ENCODE measurements around the gene MPST.

MPST gene

DNA sequence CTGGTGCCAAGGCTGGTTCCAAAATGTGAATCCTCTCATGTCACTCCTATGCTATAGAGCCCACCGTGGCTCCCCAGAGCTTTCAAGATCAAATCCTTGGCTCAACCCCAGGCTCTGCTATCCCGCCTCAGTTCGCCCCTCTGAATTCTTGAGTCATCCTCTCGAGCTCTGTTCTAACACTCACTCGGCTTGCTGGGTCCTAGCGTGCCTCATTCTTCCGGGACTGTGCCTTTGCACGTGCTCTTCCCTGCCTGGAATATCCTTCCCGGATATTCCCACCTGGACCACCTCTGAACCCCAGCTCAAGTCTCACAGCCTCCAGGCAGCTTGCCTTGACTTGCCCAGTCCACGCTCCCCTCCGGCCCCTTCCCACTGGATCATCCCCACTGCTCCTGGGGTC is 45.0 kb downstream of the MPST start:
- H3K27ac ChIP-seq = no peak overlapping the region
- TF ChIP-seq ZFX (IDR thresholded peaks at IDR 0.05) = no peak
- TF ChIP-seq, protein P1, sequence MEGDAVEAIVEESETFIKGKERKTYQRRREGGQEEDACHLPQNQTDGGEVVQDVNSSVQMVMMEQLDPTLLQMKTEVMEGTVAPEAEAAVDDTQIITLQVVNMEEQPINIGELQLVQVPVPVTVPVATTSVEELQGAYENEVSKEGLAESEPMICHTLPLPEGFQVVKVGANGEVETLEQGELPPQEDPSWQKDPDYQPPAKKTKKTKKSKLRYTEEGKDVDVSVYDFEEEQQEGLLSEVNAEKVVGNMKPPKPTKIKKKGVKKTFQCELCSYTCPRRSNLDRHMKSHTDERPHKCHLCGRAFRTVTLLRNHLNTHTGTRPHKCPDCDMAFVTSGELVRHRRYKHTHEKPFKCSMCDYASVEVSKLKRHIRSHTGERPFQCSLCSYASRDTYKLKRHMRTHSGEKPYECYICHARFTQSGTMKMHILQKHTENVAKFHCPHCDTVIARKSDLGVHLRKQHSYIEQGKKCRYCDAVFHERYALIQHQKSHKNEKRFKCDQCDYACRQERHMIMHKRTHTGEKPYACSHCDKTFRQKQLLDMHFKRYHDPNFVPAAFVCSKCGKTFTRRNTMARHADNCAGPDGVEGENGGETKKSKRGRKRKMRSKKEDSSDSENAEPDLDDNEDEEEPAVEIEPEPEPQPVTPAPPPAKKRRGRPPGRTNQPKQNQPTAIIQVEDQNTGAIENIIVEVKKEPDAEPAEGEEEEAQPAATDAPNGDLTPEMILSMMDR (conservative IDR thresholded peaks at IDR 0.05) = no peak

DNA sequence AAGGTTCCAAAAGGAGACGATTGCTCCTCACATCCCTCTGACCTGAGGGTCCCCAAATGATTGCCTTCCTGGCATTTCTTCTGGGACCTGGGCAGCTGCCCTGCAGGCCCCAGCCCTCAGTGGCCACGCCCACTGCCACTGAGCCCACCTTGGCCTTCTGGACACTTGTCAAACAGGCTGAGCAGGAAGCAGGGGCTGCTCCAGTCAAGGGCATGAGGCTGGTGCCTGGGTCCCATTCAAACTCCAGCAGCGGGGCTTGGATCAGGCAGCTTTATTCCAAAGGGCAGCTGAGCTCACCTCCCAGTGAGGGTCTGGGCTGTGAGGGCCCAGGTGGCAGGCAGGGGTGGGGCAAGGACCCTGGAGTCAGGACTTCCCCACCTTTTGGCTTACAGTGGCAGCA is 45.6 kb downstream of the MPST start:
- no peak overlapping the region for H3K27ac ChIP-seq
- TF ChIP-seq ZFX (IDR thresholded peaks at IDR 0.05) = no peak
- TF ChIP-seq, protein P1 (conservative IDR thresholded peaks at IDR 0.05) = no peak

DNA sequence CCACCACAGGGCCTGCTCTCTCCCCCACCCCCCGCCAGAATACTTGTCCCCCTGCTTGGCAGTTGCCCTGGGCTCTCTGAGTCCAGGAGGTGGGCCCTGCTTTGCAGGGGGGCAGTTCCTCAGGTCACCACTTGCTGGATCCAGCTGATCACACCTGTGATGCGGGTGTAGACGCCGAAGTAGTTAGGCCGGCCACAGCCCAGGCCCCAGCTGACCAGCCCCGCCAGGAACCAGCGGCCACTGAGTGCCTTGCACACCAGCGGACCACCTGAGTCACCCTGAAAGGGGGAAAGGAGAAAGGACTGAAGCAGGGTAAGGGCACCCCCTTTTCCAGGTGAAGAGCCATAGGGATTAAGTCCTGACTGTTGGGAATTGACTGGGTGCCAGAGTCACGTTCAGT is 46.4 kb downstream of the MPST start:
- no peak overlapping the region for H3K27ac ChIP-seq
- TF ChIP-seq, protein P1 (conservative IDR thresholded peaks at IDR 0.05) = no peak
- TF ChIP-seq ZFX (IDR thresholded peaks at IDR 0.05) = no peak

DNA sequence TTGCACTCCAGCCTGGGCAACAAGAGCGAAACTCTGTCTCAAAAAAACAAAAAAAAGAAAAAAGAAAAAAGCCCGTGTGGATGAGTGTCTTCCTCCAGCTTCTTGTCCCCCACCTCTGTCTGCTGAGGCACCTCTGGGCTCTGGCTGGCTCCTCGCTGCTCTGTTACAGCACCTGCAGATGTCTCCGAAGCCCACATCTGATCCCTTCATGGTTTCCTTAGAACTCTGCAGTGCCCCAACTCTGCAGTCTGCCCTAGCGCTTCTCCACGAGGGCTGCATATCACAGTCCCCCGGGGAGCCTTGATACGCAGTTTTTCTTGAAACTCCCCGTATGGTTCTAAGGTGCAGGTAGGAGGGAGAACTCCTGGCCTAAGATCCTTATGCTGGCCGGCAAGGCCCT is 47.9 kb downstream of the MPST start:
- TF ChIP-seq, protein P1 (conservative IDR thresholded peaks at IDR 0.05) = no peak
- no peak for TF ChIP-seq ZFX (IDR thresholded peaks at IDR 0.05)
- H3K27ac ChIP-seq = no peak overlapping the region

DNA sequence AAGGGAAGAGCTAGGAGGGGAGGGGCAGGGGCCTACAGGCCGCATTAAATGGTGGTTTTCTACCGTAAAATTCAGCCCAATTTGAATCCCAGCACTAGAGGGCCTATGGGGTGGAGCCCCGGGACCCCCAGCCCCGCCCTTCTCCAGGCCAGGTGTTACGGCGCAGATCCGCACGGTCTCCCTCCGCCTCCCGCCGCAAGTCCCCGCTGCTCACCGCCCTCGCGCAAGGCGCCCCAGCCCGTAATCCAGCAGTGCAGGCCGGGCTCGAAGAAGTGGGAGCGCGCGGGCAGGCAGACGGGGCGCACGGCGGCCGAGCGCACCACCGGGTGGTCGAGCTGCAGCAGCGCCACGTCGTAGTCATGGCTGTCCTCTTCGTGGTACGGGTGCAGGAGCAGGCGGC is 49.3 kb downstream of the MPST start:
- H3K27ac ChIP-seq = no peak overlapping the region
- TF ChIP-seq, protein P1 (conservative IDR thresholded peaks at IDR 0.05) = no peak
- no peak for TF ChIP-seq ZFX (IDR thresholded peaks at IDR 0.05)

DNA sequence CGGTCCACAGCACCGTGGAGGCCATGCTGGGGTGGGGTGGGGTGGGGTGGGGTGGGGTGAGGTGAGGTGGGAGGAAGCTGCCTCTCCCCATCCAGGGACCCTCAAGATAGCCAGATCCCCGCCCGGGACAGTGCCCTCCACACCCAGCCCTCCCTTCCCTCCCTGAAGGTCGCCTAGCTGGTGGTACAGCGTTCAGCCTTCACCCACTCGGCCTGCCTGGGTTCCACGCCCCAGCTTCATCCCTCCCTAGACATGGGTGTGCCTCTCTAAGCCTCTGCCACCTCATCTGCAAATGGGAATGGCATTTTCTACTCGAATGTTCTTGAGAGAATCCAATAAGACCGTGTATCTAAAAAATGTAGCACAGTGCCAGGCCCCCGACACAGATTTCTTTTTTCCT is 49.8 kb downstream of the MPST start:
- H3K27ac ChIP-seq = no peak overlapping the region
- no peak for TF ChIP-seq ZFX (IDR thresholded peaks at IDR 0.05)
- TF ChIP-seq, protein P1 (conservative IDR thresholded peaks at IDR 0.05) = no peak

DNA sequence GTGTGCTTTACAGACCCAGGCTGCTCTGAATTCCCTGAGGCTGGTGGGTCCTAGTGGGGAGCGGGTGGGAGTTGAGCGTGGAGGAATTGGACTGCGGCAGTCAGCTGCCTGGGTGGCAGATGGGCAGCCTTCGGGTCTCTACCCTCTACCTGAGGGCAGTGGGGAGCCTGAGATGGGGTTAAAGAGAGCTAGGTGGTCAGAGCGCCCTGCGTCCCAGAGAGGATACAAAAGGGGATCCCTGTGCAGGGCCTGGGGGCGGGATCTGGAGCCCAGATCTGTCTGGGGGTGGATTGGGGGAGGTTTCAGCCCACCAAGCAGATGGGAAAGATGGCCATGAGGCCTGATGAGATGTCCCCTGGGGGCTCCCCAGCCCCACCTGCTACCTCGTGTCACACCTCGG is 50.2 kb downstream of the MPST start:
- H3K27ac ChIP-seq = no peak overlapping the region
- no peak for TF ChIP-seq ZFX (IDR thresholded peaks at IDR 0.05)
- TF ChIP-seq, protein P1 (conservative IDR thresholded peaks at IDR 0.05) = no peak
